IPS-NIHi7 (cell line): ENCODE data around the gene TAAR9.
A peak's percentile ranks its signal among the peaks of the same experiment; 100 is the strongest.

Source experiments
- DNase-seq: peaks from one replicate; pipeline ENCODE4 v3.0.0; 2012; ENCODE audit warnings: mixed read lengths; ENCODE audit errors: extremely low spot score

TAAR9 gene, protein sequence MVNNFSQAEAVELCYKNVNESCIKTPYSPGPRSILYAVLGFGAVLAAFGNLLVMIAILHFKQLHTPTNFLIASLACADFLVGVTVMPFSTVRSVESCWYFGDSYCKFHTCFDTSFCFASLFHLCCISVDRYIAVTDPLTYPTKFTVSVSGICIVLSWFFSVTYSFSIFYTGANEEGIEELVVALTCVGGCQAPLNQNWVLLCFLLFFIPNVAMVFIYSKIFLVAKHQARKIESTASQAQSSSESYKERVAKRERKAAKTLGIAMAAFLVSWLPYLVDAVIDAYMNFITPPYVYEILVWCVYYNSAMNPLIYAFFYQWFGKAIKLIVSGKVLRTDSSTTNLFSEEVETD

DNA sequence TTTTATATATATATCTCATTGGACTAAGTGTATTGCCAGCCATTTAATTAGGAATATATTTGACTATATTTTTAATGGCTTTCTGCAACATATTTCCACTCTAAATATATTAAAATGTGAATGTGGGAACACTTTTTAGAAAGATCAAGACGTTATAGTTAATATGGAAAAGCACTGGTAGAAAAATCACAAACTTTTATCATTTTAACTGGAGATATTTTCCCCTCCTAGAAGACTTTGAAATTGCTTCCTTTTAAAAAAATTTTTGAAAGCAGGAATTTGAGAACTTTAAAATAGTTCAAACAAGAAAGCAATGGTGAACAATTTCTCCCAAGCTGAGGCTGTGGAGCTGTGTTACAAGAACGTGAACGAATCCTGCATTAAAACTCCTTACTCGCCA is at the start of gene TAAR9:
TAAR9 (plus strand) TSS at position 301 of the 400 bp plus-strand sequence; CDS start at position 314, 13 bp downstream.
- no peak for DNase-seq

DNA sequence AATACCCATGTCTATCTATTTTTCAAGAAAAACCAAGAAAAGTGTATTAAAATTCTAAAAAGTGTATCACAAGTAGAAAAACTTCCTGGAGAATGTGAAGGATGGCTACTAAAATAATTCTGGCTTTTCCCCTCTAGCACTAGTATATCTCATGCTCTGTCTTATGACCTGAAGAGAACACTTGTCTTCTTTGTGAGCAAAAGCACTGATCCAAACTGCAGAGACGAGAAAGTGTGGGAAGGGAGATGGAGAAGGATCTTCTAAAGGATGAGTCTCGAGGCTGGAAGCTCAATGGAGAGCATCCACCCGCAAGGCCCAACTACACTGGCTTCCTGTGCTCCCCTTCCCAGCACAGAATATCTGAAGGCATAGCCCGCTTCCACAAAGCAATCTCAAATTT is 48.7 kb upstream of the TAAR9 start:
- DNase-seq = no peak

DNA sequence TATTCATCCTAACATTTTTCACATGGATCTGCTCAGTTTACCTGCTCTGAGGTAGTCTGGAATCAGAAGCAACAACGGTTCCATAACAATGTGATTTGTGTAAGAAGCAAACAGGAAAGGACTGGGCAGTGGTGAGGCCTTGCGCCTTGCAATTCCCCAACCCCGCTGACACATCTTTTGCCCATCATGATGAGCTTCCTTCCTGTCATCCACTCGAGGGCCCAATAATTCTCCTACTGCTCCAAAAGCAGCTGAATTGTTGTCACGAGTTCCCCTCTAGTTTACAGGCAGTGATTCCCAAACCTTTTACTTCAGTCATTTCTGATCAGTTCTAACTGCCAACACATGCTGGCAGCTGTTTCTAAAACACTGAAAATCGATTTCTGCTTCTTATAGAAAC is 48.1 kb upstream of the TAAR9 start:
- DNase-seq = no peak

- DNase-seq = no peak
These were observed 47.4 kb upstream of the TAAR9 start for GRCh38 chr6:132490478-132491204.

DNA sequence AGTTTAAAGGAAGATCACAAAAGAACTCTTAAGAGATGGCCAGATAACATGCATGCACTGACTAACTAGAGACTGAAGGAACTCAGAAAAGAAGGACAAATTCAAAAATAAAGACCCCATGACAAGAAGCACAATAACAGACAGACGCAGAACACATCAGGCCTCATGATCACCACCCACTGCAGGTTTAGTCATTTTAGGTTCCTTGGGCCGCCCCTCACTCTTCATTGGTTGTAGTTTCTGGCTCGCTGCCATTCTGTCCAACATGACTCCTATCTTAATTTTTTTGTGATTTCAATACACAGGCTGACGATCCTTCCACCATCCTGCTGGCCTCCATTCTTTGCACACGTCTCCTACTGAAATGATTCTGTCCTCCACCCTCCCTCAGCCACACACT is 46.8 kb upstream of the TAAR9 start:
- DNase-seq = no peak

DNA sequence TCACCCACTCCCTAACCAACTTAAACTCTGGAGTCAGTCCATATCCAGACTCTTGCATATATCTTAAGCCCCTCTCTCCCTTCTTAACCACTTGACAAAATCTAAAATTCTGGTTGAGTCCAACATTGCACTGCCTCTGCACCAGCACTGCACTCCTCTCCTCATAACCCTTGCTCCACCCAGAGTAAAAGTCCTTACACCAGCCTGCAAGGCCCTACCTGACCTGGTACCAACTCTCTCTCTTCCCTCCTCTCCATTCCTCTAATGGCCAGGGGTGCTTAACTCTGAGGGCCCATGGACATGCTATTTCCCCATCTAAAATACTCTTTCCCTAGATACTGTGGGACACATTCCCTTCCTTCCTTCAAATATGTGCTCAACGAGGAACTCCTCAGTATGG is 46.2 kb upstream of the TAAR9 start:
- DNase-seq = no peak

DNA sequence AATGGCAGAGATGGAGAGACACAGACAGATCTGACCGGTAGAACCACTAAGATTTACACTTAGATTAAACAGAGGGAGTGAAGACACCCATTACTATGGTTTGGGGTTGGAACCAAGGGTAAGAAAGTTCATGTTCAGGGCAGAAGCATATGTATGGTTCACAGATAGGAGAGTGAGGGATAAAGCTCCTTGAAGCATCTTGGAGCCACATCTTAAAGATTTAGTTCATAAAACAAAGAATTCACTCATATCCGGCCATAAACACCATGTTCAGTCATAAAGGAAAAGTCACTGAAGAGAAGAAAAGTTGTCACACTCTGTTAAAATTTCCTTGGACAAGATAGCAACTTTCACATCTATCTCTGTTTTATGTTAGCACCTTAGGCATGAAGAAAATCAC is 43.1 kb upstream of the TAAR9 start:
- DNase-seq = no peak

GRCh38 chr6:132495604-132496079 is 42.4 kb upstream of the TAAR9 start:
- DNase-seq = no peak

DNA sequence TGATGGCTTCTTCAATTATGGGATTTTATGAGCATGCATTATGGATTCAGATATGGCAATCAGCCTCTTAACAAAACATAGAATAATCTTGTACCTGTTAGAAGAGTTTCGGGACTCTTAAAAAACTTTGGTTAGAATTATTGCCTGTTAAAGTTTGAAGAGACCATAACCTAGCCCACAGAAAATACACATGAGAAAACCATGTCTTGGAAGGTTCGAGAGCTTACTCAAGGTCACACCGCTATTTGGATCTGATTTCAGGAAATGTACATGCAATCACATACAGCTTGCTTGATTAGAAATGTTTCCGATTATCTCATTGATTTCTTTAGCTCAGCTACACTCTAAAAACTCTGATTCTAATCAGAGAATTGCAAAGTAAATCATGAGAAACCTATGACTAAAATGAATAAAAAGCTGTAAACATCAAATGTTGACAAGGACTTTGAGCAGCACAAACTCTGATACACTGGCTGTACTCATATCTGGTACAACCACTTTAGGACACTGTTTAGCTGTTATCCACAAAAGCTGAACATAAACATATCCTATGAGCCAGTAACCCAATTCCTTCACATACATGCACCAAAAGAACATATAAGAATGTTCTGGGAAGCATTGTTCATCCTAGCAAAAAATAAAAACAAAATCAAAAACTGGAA is 41.4 kb upstream of the TAAR9 start:
- DNase-seq = no peak

DNA sequence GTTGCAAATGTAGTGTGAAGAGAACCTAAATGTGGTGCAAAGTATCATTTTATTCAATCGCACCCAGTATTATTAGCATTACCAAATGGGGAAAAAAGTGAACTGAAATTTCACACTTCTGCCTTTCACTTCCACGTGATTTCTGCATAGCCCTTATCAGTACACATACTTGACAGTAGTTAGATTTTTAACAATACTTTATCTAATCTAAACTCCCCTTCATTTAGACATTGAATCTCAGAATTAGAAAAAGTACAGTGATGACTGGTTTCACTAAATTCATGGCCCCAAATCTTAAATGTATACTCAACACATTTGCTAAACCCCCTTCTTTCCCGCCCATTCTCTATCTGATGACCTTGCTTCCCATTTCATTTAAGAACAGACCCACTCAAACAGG is 39.4 kb upstream of the TAAR9 start:
- DNase-seq = no peak

- DNase-seq = no peak
These were observed 38.3 kb upstream of the TAAR9 start for GRCh38 chr6:132499757-132500156.

GRCh38 chr6:132504757-132505156 is 33.3 kb upstream of the TAAR9 start:
- DNase-seq = no peak

DNA sequence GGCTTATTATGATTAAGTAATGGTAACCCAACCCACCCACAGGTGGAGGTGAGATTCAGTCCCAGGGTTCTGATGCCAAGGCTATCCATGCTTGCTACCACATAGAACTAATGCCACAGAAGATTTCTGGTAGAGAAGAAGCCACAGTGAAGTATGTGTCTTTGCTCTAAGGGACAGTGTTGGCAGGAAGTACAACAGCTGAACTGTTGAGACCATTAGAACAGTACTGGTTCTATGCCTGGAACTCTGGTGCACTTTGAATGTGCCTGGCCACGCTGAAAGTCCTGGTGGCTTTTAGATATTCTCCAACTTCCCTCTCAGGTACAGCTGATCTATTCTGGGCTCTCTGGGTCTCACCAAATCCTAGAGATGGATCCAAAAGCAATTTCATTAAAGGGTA is 32.9 kb upstream of the TAAR9 start:
- no peak for DNase-seq

DNA sequence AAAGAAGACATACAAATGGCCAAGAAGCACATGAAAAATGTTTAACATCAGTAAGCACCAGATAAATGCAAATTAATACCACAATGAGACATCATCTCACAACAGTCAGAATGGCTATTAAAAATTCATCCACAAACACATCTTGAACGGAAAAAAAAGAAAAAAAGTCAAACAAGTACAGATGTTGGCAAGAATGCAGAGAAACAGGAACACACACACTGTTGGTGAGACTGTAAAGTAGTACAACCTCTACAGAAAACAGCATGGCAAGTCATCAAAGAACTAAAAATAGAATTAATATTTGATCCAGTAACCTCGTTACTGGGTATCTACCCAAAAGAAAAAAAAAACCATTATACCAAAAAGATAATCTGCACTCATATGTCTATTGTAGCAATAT is 31.6 kb upstream of the TAAR9 start:
- no peak for DNase-seq

DNA sequence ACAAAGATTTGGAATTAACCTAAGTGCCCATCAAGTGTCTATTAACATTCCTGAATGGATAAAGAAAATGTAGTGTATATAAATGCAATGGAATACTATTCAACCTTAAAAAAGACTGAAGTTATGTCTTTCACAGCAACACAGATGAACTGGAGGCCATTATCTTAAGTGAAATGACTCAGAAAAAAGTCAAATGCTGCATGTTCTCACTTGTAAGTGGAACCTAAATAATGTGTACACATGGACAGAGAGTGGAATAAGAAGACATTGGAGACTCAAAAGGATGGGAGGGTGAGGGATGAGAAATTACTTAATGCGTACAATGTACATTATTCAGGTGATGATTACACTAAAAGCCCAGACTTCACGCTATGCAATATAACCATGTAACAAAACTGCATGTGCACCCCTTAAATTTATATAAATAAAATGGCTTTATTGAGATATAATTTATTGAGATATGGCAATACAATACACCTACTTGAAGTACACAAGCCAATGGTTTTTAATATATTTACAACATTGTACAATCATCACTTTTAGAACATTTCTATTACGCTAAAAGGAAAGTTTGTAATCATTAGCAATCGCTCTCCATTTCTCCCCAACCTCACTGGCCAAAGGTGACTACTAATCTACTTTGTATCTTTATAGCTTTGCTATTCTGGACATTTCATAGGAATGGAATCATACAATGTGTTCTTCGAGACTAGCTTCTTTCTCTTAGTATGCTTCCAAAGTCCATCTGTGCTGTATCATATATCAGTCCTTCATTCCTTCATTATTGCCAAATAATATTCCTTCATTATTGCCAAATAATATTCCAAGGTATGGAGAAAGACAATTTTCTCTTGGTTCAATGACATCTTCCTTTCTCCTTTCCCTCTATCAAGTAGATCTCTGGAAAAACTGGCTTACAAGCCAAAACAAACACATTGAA is 30.9 kb upstream of the TAAR9 start:
- no peak for DNase-seq

DNA sequence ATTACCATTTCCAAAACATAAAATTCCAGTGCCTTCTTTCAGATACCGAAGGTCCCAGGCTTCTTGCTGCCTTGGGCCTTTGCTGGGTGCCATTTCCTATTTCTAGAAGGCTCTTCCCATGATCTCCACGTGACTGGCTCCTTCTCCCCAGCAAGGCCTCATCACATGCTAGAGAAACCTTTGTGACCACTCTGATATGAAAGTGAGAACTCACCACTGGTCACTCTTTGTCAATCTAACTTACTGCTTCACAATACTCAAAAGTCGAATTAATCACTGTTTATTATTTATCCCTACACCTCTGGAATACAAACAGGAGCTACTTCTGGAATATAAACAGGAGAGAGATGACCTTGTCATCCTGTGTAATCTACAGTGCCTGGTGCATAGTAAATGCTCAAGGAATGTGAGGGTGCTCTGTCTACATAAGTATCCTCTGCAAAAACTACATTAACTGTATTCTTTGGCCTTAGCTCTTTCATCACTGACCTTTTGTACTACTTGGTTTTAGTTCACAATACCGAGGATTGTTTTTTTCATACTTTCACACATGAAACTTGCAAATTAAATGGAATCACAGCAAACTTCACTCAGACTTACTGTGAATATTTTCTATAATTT is 26.8 kb upstream of the TAAR9 start:
- DNase-seq = no peak

DNA sequence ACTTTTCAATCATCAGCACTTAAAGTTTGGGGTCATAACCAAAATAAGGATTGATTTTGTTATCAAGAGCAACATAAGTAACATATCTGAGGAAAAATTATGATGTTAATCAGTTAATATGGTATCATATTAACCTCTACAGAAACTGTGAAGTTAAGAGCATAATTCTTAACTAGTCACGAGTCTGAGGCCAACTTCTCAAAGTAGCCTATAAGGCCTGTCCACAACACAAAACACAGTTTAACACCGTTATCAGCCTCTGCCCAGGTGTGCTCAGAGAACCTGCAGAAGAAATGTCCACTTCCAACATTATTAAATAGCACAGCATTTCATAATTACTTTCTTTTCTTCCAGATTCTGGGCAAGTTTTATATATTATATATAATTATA is 26.3 kb upstream of the TAAR9 start:
- no peak for DNase-seq

- no peak for DNase-seq
These were observed 25.8 kb upstream of the TAAR9 start for GRCh38 chr6:132512342-132512637.

DNA sequence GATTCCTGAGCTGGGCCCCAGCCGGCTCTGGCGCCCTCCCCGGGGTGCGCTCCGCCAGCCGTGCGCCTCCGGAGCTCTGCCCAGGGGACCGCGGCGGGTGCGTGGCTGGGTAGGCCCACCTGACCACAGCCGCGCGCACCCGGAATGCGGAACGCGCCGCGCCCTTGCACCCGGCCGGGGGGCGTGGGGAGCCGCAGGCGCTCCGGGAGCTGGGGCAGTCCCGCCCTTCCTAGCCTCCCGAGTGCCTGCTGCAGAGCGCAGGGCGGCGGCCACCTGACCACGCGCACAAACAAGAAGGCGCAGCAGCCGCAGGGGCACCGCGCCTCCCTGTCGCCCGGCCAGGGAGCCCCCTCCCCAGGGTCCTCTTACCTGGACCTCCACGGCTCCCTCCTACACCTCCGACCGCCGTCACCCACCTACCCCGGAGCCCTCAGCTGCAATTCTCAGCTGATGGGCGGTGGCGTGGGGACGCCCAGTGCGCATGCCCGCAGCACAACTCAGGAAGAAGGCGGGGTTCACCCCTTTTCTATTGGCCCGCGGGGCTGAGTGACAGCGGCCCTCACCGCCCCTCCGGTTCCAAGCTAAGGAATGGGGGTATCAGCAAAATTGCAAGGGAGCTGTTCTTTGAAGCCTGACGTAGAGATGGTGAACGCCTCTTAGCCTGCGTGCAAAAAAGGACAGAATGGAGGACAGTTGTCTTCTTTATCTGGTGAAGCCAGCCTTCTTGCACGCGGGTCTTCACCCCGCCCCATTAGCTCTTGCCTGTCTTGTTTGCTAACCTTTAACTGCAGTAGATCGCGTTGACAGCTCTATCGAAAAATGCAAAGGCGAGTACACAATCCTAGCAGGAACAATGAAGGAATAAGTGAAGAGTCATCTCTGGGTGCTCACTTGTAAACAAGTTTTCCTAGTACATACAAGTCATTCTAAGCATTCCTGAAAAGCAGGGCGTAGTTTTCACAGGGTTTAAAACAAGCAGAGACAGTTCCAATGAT is 25.1 kb upstream of the TAAR9 start, which contains the start of gene STX7:
STX7 (minus strand) TSS at position 479 of the 995 bp plus-strand sequence. CDS start 9,586 bp downstream, outside the sequence.
- DNase-seq = peak; percentile 96
